GM18507 (cell line): ENCODE data around the gene ZNF362.

Source experiments
- DNase-seq: peaks from one replicate; pipeline ENCODE4 v3.0.0; 2011; ENCODE audit warnings: low read depth; ENCODE audit not compliant: insufficient read length; ENCODE audit errors: extremely low spot score
- FAIRE-seq: peaks from 2 replicates; lab custom pipeline; 2011; peaks lifted over from hg19 to GRCh38; lab: Jason Lieb, UNC

The ZNF362 gene

GRCh38 chr1:33319949-33320618 is 63.8 kb downstream of the ZNF362 start:
- no peak for DNase-seq

GRCh38 chr1:33320619-33321165 is 64.4 kb downstream of the ZNF362 start, which contains the start of gene A3GALT2:
A3GALT2 (minus strand) TSS chr1:33321098; CDS start chr1:33321098, 0 bp downstream.
- no peak for FAIRE-seq

More at GRCh38 chr1:33319949-33320618, 63.8 kb downstream of the ZNF362 start:
- FAIRE-seq, result no peak

GRCh38 chr1:33321178-33321577 is 64.9 kb downstream of the ZNF362 start:
- DNase-seq (no peak), FAIRE-seq (no peak)

More at GRCh38 chr1:33320619-33321165, 64.4 kb downstream of the ZNF362 start, which contains the start of gene A3GALT2:
- DNase-seq, result no peak

GRCh38 chr1:33322109-33322508 is 65.8 kb downstream of the ZNF362 start:
- DNase-seq (no peak), FAIRE-seq (no peak)

- FAIRE-seq, result no peak
- DNase-seq, result no peak
These were observed 66.7 kb downstream of the ZNF362 start for GRCh38 chr1:33322870-33323585.

- no peak for DNase-seq
- FAIRE-seq, result no peak
These were observed 67.6 kb downstream of the ZNF362 start for GRCh38 chr1:33323663-33324477.

- FAIRE-seq, result no peak
- no peak for DNase-seq
These were observed 68.6 kb downstream of the ZNF362 start for GRCh38 chr1:33324677-33325575.

- FAIRE-seq, result no peak
These were observed 70.5 kb downstream of the ZNF362 start for GRCh38 chr1:33326785-33327184.

GRCh38 chr1:33327587-33328325 is 71.5 kb downstream of the ZNF362 start:
- DNase-seq (no peak), FAIRE-seq (no peak)

More at GRCh38 chr1:33326785-33327184, 70.5 kb downstream of the ZNF362 start:
- DNase-seq, result no peak

- no peak for FAIRE-seq
- no peak for DNase-seq
These were observed 72.5 kb downstream of the ZNF362 start for GRCh38 chr1:33328817-33329216.

GRCh38 chr1:33329600-33330305 is 73.5 kb downstream of the ZNF362 start:
- FAIRE-seq, result no peak
- DNase-seq, result no peak

GRCh38 chr1:33330361-33330890 is 74.1 kb downstream of the ZNF362 start:
- no peak for DNase-seq
- FAIRE-seq, result no peak

GRCh38 chr1:33330906-33331305 is 74.6 kb downstream of the ZNF362 start:
- no peak for FAIRE-seq
- no peak for DNase-seq

- no peak for FAIRE-seq
- DNase-seq, result no peak
These were observed 75.4 kb downstream of the ZNF362 start for GRCh38 chr1:33331444-33332356.

- FAIRE-seq (no peak), DNase-seq (no peak)
These were observed 76.1 kb downstream of the ZNF362 start for GRCh38 chr1:33332357-33332789.

- no peak for FAIRE-seq
These were observed 76.6 kb downstream of the ZNF362 start for GRCh38 chr1:33332881-33333280.

More at GRCh38 chr1:33332881-33333280, 76.6 kb downstream of the ZNF362 start:
- no peak for DNase-seq
